Peyer's patch (tissue), 4 donors: ENCODE measurements around the gene PARD3B. TPM values are rescaled to one million over a fixed set of nuclear protein-coding genes. Genes with fewer than 3 reads are reported as not detected.

Experiments
- DNase-seq, 3 donors: peaks; one replicate each; pipeline ENCODE4 v3.0.0-alpha.2; 2017 to 2019
- H3K27ac ChIP-seq, 4 donors: fragments of 200-600 bp; sonication (generic); one replicate each; pipeline ENCODE4 v1.5.1; 2016 to 2019
- H3K27me3 ChIP-seq, 2 donors: fragments of 200-600 bp; sonication (generic); one replicate each; pipeline ENCODE4 v1.5.1; 2019
- H3K36me3 ChIP-seq, 3 donors: fragments of 200-600 bp; sonication (generic); one replicate each; pipeline ENCODE4 v1.5.1; 2016 to 2019
- H3K4me1 ChIP-seq, 4 donors: fragments of 200-600 bp; sonication (generic); one replicate each; pipeline ENCODE4 v1.5.1; 2016 to 2019
- H3K4me3 ChIP-seq, 4 donors: fragments of 200-600 bp; sonication (generic); 1 replicate in 3 of 4; 2 replicates in 1 of 4; pipeline ENCODE4 v1.5.1; 2016 to 2019; ENCODE audit warnings: mild to moderate bottlenecking in 1 of 4
- H3K9me3 ChIP-seq, 4 donors: fragments of 200-600 bp; sonication (generic); one replicate each; pipeline ENCODE4 v1.5.1; 2016 to 2019; ENCODE audit warnings: mild to moderate bottlenecking in 1 of 4
- POLR2A ChIP-seq, 2 donors: fragments of 450-650 bp; IDR thresholded peaks; one replicate each; pipeline ENCODE4 v1.5.1; 2017; ENCODE audit warnings: antibody characterized with exemption in 2 of 2, mild to moderate bottlenecking in 2 of 2, moderate library complexity in 2 of 2
- total RNA-seq, 4 donors: library from RNA; depleted of rRNA; stranded (reverse); fragments of >200 nt; gene quantifications; one replicate each; pipeline ENCODE4 v1.1.0, GENCODE V29; 2016
- TF ChIP-seq, protein P1 (sequence below), 6 experiments: fragments of 450-650 bp in 4 of 6; fragments of 200-600 bp in 2 of 6; sonication (generic) in 1 of 6; IDR thresholded peaks; one replicate each; pipeline ENCODE4 v1.5.1; 2017 to 2019; ENCODE audit warnings: antibody characterized with exemption in 6 of 6, mild to moderate bottlenecking in 3 of 6, moderate library complexity in 1 of 6

The PARD3B gene
- total RNA-seq, 4 donors from 2014 or later, result 19.6 to 52.0 (median 40.6) TPM

DNA sequence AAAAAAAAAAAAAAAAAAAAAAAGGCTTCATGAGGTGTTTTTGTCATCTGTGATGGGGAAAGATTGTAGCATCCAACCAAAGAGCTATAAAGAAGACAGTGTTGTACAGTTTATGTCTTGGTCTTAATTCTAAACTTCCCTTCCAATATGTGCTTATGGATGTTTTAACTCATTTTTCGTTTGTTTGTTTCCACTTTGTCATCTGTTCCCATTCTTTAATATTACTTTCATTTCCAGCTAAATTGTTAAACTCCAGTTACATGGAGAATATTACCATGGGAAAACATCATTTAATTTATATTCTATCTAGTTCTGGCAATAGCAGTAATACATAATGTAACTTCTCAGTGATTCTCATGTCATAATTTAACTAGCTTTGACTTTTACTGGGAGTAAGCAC, 792.9 kb downstream of the PARD3B start:
- Histone ChIP-seq H3K4me1 (no peaks in the 10 kb centered on the region), H3K9me3 (no peaks in the 10 kb centered on the region), H3K27ac (no peak overlapping the region), H3K4me3 (no peak overlapping the region), H3K27me3 (no peaks in the 10 kb centered on the region), H3K36me3 (no peaks in the 10 kb centered on the region)
- DNase-seq, result no peak
- TF ChIP-seq, protein P1, sequence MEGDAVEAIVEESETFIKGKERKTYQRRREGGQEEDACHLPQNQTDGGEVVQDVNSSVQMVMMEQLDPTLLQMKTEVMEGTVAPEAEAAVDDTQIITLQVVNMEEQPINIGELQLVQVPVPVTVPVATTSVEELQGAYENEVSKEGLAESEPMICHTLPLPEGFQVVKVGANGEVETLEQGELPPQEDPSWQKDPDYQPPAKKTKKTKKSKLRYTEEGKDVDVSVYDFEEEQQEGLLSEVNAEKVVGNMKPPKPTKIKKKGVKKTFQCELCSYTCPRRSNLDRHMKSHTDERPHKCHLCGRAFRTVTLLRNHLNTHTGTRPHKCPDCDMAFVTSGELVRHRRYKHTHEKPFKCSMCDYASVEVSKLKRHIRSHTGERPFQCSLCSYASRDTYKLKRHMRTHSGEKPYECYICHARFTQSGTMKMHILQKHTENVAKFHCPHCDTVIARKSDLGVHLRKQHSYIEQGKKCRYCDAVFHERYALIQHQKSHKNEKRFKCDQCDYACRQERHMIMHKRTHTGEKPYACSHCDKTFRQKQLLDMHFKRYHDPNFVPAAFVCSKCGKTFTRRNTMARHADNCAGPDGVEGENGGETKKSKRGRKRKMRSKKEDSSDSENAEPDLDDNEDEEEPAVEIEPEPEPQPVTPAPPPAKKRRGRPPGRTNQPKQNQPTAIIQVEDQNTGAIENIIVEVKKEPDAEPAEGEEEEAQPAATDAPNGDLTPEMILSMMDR (IDR thresholded peaks at IDR 0.05), result no peak
- no peak for TF ChIP-seq POLR2A (IDR thresholded peaks at IDR 0.05)

DNA sequence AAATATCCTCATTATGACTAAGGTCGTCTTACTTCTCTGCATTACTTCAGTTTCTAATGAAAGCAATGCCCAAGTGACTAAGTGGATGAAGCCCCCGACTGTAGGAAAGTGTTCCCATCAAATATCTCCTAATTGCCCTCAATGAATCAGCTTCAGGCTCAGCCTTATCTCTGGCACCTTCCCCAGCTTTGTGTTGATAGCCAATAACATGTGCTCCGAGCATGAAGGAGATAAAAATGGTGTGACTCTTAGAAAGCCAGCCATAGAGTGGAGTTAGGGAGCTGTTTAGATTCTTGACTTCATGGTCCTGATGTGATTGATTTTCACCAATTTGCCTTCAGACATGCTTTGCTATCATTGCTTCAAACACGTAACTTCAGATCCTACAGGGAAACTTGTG, 797.8 kb downstream of the PARD3B start:
- Histone ChIP-seq H3K27ac (no peak overlapping the region), H3K36me3 (no peaks in the 10 kb centered on the region), H3K9me3 (no peaks in the 10 kb centered on the region), H3K4me3 (no peak overlapping the region), H3K4me1 (no peaks in the 10 kb centered on the region), H3K27me3 (no peaks in the 10 kb centered on the region)
- no peak for DNase-seq
- TF ChIP-seq, protein P1 (IDR thresholded peaks at IDR 0.05), result no peak
- no peak for TF ChIP-seq POLR2A (IDR thresholded peaks at IDR 0.05)

DNA sequence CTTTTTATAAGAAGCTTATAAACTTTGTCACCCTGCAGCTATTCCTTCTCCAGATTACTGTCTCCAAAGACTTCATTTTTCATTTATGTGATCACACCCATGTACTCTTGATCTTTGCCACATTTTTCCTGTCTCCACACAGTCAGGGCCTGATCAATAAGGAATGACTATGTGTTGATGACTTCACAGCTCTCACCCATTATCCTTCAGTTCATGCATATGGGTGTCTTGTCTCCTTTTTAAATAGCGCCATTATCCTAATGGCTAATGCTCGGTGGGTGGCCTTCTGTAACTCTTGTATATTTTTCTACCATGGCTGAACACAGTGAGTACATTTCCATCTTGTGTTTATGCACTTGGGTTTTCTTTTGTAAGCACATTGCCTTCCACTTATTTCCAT, 801.4 kb downstream of the PARD3B start:
- no peaks in the 10 kb centered on the region for H3K36me3 ChIP-seq
- no peak for DNase-seq
- H3K4me1 ChIP-seq, result no peaks in the 10 kb centered on the region
- no peaks in the 10 kb centered on the region for H3K27me3 ChIP-seq
- H3K27ac ChIP-seq, result no peak overlapping the region
- H3K4me3 ChIP-seq, result no peak overlapping the region
- no peaks in the 10 kb centered on the region for H3K9me3 ChIP-seq
- TF ChIP-seq POLR2A (IDR thresholded peaks at IDR 0.05), result no peak
- TF ChIP-seq, protein P1 (IDR thresholded peaks at IDR 0.05), result no peak

DNA sequence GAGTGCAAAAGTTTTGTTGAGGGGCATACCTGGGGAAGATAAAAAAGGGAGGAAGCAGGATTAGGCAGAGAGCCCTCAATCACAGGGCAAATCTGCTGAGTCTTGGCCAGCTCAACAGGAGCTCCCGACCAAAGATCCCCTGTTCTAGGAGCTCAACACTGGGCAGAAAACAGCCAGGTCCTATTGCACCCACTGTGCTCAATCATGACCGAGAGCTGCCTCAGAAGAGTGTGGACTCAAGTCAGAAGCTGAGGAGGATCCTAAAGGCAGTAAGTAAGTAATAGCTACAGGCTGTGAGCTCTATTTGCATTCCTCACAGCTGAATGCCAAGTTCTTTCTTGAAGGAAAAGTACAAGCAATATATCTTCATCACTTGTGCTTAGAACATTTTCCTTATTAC, 802.6 kb downstream of the PARD3B start:
- Histone ChIP-seq H3K4me1 (no peaks in the 10 kb centered on the region), H3K27ac (no peak overlapping the region), H3K4me3 (no peak overlapping the region), H3K9me3 (no peaks in the 10 kb centered on the region), H3K27me3 (no peaks in the 10 kb centered on the region), H3K36me3 (no peaks in the 10 kb centered on the region)
- DNase-seq, result no peak
- TF ChIP-seq, protein P1 (IDR thresholded peaks at IDR 0.05), result no peak
- TF ChIP-seq POLR2A (IDR thresholded peaks at IDR 0.05), result no peak

DNA sequence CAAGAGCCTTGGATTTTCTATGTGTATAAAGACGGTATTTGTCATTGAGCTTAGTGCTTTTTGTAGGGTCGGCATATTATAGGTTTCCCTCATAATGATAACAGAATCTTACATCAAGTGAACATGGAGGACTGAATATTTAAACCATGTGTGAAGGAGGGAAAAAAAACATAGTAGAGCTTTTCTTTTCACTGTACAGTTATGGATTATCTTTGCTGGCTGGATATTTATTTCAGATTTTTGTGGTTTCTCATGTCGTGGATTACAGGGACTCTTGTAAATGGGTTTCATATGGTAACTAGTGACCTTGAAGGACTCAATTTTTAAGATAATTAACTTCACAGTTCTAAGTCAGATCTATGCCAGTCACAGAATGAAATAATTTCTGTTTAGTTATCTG, 806.8 kb downstream of the PARD3B start:
- DNase-seq, result no peak
- no peaks in the 10 kb centered on the region for H3K36me3 ChIP-seq
- no peak overlapping the region for H3K27ac ChIP-seq
- H3K4me3 ChIP-seq, result no peak overlapping the region
- H3K27me3 ChIP-seq, result no peaks in the 10 kb centered on the region
- no peaks in the 10 kb centered on the region for H3K9me3 ChIP-seq
- TF ChIP-seq, protein P1 (IDR thresholded peaks at IDR 0.05), result no peak
- TF ChIP-seq POLR2A (IDR thresholded peaks at IDR 0.05), result no peak
- no peaks in the 10 kb centered on the region for H3K4me1 ChIP-seq

DNA sequence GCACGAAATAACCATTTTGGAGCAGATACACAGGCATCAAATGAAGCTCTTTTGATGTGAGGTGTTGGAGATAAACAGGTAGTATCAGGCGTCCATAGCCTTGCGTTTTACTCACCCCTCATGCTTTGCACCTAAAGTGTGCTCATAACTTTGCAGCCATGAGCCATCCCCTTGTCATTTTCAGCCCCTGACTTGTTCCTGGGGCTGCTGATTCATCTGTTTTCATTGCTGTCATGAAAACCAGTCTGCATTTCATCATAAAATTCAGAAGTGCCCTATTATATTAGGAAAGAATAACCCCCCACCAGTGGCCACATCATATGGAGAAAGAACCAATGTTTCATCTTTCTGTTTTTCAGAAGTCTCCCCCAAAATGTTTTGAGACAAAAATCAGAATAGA, 807.3 kb downstream of the PARD3B start:
- TF ChIP-seq, protein P1 (IDR thresholded peaks at IDR 0.05), result no peak
- no peak for TF ChIP-seq POLR2A (IDR thresholded peaks at IDR 0.05)
- Histone ChIP-seq H3K27ac (no peak overlapping the region), H3K9me3 (no peaks in the 10 kb centered on the region), H3K36me3 (no peaks in the 10 kb centered on the region), H3K4me3 (no peak overlapping the region), H3K27me3 (no peaks in the 10 kb centered on the region), H3K4me1 (no peaks in the 10 kb centered on the region)
- DNase-seq, result no peak
